ENCODE measurements around the gene TGM2. TPM values are rescaled to one million over a fixed set of nuclear protein-coding genes. Genes with fewer than 3 reads are reported as not detected.
A peak's percentile ranks its signal among the peaks of the same experiment; 100 is the strongest.

The TGM2 gene
- total RNA-seq, 4 donors from 2014 or later: 14.2 to 52.0 (median 21.7) TPM

DNA sequence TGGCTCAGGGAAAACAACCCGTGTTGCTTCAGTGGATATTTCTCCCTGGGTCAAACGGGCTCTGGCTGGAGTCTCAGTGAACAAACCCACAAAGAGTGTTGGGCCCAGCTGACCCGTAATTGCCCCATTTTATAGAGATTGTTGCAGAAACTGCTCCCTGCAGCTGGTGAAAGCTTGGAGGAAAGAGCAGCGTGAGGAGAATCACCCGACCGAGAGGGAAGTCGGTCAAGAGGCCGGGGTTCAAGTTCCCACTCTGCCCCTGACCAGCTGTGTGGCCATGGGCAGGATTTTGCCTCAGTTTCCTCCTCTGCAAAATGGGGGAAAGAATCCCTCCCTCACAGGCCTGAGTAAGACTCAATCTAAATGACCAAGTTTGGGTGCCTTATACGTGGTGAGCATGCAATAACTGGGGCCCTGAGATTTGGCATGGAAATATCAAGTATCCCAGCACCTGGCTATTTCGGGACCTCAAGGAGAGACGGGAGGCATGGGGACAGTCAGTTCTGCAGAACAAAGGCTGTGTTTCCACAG lies 1.7 kb upstream of the TGM2 start:
- no peaks in the 10 kb centered on the region for H3K36me3 ChIP-seq
- no peaks in the 10 kb centered on the region for H3K9me3 ChIP-seq
- H3K4me3 ChIP-seq: no peak overlapping the region
- peaks cover 5 to 29% (median 10%) of the 10 kb centered on the region in 4 donors for H3K4me1 ChIP-seq
- intact Hi-C loops (cut with DNase I; ENCODE audit: low total_unique reads): loop anchor here (5.0 kb wide), 1 partner anchor 109 kb away; no protein-coding TSS in a partner anchor
- H3K27me3 ChIP-seq: no peaks in the 10 kb centered on the region
- TF ChIP-seq POLR2A (IDR thresholded peaks at IDR 0.05): no peak
- no peak for TF ChIP-seq POLR2AphosphoS5 (IDR thresholded peaks at IDR 0.05)
- TF ChIP-seq, protein P1, sequence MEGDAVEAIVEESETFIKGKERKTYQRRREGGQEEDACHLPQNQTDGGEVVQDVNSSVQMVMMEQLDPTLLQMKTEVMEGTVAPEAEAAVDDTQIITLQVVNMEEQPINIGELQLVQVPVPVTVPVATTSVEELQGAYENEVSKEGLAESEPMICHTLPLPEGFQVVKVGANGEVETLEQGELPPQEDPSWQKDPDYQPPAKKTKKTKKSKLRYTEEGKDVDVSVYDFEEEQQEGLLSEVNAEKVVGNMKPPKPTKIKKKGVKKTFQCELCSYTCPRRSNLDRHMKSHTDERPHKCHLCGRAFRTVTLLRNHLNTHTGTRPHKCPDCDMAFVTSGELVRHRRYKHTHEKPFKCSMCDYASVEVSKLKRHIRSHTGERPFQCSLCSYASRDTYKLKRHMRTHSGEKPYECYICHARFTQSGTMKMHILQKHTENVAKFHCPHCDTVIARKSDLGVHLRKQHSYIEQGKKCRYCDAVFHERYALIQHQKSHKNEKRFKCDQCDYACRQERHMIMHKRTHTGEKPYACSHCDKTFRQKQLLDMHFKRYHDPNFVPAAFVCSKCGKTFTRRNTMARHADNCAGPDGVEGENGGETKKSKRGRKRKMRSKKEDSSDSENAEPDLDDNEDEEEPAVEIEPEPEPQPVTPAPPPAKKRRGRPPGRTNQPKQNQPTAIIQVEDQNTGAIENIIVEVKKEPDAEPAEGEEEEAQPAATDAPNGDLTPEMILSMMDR (IDR thresholded peaks at IDR 0.05): no peak
- no peak for TF ChIP-seq EP300 (IDR thresholded peaks at IDR 0.05; ENCODE audit: low read depth)
- in situ Hi-C loops (cut with MboI; ENCODE audit: low pct_ligation_motif_present in 1 of 4, low pct_unique_long_range_greater_than_20kb in 1 of 4, low sequenced_read_pairs in 3 of 4): loop anchor here in 3 of 4 donors (10.0 to 25.0 kb wide), 3 partner anchors 92 to 104 kb away; no protein-coding TSS in a partner anchor
- 76 to 80% methylated on average over 2 to 11 of the region's 11 CpGs for WGBS, 2 donors (ENCODE audit: low coverage in 1 of 2)
- no peak for DNase-seq
- H3K27ac ChIP-seq: peak overlapping the region in 3 of 4 donors; percentile 26 to 42 (median 28)

DNA sequence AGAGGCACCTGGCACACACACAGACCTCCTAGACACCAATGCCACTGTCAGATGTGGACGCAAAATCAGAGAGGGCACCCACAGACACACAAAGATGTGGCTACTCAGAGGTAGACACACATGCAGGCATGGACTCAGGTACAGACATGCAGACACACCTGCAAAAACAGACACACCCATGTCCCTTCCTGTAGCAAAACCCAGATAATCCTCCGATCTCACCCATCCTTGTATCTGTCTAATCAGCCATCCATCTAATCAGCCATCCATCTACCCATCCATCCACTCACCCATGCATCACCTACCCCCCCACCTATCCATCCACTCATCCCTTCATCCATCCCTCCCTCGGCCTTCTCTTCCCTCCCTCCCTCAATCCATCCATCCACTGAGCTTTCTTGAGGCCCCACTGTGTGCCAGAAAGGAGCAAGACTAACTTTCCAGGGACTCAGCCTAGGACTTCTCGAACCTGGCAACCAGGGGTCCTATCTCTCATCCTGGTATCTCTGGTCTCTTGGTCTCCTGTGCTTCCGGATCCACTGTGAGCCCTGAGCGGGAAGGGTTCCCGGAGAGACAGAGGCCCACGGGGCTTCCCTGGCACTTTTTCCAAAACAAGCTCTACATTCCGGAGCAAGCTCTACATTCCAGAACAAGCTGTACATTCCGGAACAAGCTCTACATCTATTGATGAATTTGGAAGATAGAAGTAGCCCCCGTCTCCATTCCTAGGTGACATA lies 1.1 kb upstream of the TGM2 start:
- in situ Hi-C loops (cut with MboI; ENCODE audit: low pct_ligation_motif_present in 1 of 4, low pct_unique_long_range_greater_than_20kb in 1 of 4, low sequenced_read_pairs in 3 of 4) (loop anchor here in 3 of 4 donors (10.0 to 25.0 kb wide), 3 partner anchors 91 to 104 kb away; no protein-coding TSS in a partner anchor), intact Hi-C loops (cut with DNase I; ENCODE audit: low total_unique reads) (loop anchor here (2.0 to 5.0 kb wide), 2 partner anchors 91 to 109 kb away; no protein-coding TSS in a partner anchor)
- no peak overlapping the region for H3K4me3 ChIP-seq
- H3K36me3 ChIP-seq: no peaks in the 10 kb centered on the region
- WGBS, 2 donors (ENCODE audit: low coverage in 1 of 2): 60 to 75% methylated on average over 1 to 10 of the region's 11 CpGs
- TF ChIP-seq POLR2AphosphoS5 (IDR thresholded peaks at IDR 0.05): no peak
- no peak for TF ChIP-seq EP300 (IDR thresholded peaks at IDR 0.05; ENCODE audit: low read depth)
- TF ChIP-seq POLR2A (IDR thresholded peaks at IDR 0.05): no peak
- TF ChIP-seq, protein P1 (IDR thresholded peaks at IDR 0.05): no peak
- no peaks in the 10 kb centered on the region for H3K27me3 ChIP-seq
- H3K9me3 ChIP-seq: no peaks in the 10 kb centered on the region
- H3K27ac ChIP-seq: peak overlapping the region in 3 of 4 donors; percentile 28 to 59 (median 35)
- H3K4me1 ChIP-seq: peaks cover 5 to 29% (median 10%) of the 10 kb centered on the region in 4 donors
- no peak for DNase-seq

DNA sequence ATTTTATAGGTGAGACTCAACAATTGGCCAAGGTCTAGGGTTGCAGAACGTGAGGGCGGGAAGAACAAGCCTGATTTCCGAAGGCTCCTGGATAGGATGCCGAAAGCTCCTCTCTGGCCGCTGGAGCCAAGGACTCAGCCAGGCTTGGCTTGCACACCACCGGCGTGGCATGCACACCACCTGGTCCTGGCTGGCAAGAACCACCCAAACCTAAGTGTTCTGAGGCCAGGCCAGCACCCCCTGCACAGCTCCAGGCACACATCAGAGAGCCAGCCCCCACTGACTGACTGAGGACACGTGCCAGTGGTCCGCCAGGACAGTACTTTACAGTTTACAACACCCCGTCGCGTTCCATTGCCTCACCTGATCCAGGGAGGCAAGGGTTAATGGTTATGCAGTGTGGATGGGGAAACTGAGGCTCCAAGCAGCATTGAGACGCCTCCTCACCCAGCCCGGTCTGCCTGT lies 414 bp downstream of the TGM2 start:
- TF ChIP-seq POLR2A (IDR thresholded peaks at IDR 0.05) (no peak), POLR2AphosphoS5 (IDR thresholded peaks at IDR 0.05) (no peak), EP300 (IDR thresholded peaks at IDR 0.05; ENCODE audit: low read depth) (no peak)
- TF ChIP-seq, protein P1 (IDR thresholded peaks at IDR 0.05): no peak
- Histone ChIP-seq H3K36me3 (no peaks in the 10 kb centered on the region), H3K4me3 (peak overlapping the region; percentile 18 to 45 (median 34)), H3K27ac (peak overlapping the region; percentile 27 to 72 (median 59)), H3K4me1 (peaks cover 5 to 29% (median 10%) of the 10 kb centered on the region in 4 donors), H3K9me3 (no peaks in the 10 kb centered on the region), H3K27me3 (no peaks in the 10 kb centered on the region)
- WGBS, 2 donors (ENCODE audit: low coverage in 1 of 2): 64% methylated on average over 14 of the region's 14 CpGs; no CpG with 5 or more reads in 1 of the 2 donors
- intact Hi-C loops (cut with DNase I; ENCODE audit: low total_unique reads): loop anchor here (2.0 to 5.0 kb wide), 2 partner anchors 90 to 107 kb away; no protein-coding TSS in a partner anchor
- no peak for DNase-seq
- in situ Hi-C loops (cut with MboI; ENCODE audit: low pct_ligation_motif_present in 1 of 4, low pct_unique_long_range_greater_than_20kb in 1 of 4, low sequenced_read_pairs in 3 of 4): loop anchor here (5.0 to 25.0 kb wide), 4 partner anchors 90 to 102 kb away; no protein-coding TSS in a partner anchor

DNA sequence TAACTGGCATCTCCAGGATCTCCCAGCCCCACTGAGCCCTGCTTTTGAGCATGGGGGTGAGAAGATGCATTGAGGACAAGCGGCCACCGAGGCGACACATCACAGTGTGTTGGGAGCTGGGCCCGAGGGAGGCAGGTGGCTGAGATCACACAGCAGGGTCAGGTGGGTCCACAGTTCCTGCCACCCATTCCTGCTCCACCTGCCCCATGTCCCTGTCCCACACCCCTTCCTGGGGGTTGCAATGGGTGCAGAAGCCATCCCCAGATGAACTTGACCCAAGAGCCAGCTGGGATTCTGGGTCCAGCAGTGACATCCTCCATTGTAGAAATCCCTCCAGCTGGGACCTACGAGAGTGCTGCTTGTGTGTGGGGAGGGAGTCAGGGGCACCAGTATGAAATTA lies 1.0 kb downstream of the TGM2 start:
- in situ Hi-C loops (cut with MboI; ENCODE audit: low pct_ligation_motif_present in 1 of 4, low pct_unique_long_range_greater_than_20kb in 1 of 4, low sequenced_read_pairs in 3 of 4): loop anchor here (5.0 to 25.0 kb wide), 4 partner anchors 89 to 102 kb away; no protein-coding TSS in a partner anchor
- Histone ChIP-seq H3K27me3 (no peaks in the 10 kb centered on the region), H3K27ac (peak overlapping the region in 3 of 4 donors; percentile 1 to 59 (median 7)), H3K4me1 (peaks cover 5 to 25% (median 10%) of the 10 kb centered on the region in 4 donors), H3K4me3 (no peak overlapping the region), H3K9me3 (no peaks in the 10 kb centered on the region), H3K36me3 (no peaks in the 10 kb centered on the region)
- WGBS, 2 donors (ENCODE audit: low coverage in 1 of 2): 73% methylated on average over 5 of the region's 5 CpGs; no CpG with 5 or more reads in 1 of the 2 donors
- intact Hi-C loops (cut with DNase I; ENCODE audit: low total_unique reads): loop anchor here (2.0 kb wide), 1 partner anchor 89 kb away; no protein-coding TSS in a partner anchor
- no peak for DNase-seq
- TF ChIP-seq POLR2AphosphoS5 (IDR thresholded peaks at IDR 0.05) (no peak), EP300 (IDR thresholded peaks at IDR 0.05; ENCODE audit: low read depth) (no peak), POLR2A (IDR thresholded peaks at IDR 0.05) (no peak)
- TF ChIP-seq, protein P1 (IDR thresholded peaks at IDR 0.05): no peak
